GM23338 (cell line): ENCODE data around the gene ZNF488.

Source experiments
- CTCF ChIP-seq, 2 experiments: fragments of 200-600 bp in 1 of 2; sonication (generic) in 1 of 2; conservative IDR thresholded peaks; 2 replicates each; pipeline versions ENCODE4 v1.5.1 to v1.6.1; 2016 to 2017; ENCODE audit warnings: antibody characterized with exemption in 2 of 2, low read depth in 2 of 2, mild to moderate bottlenecking in 2 of 2, moderate library complexity in 1 of 2
- EZH2 ChIP-seq: fragments of 200-600 bp; sonication (generic); IDR thresholded peaks from one replicate; pipeline ENCODE4 v1.8.0; 2017; ENCODE audit warnings: antibody characterized with exemption, mild to moderate bottlenecking, low read depth; ENCODE audit not compliant: unreplicated experiment
- EZH2phosphoT487 ChIP-seq: fragments of 200-600 bp; sonication (generic); IDR thresholded peaks from one replicate; pipeline ENCODE4 v1.8.1; 2018; ENCODE audit warnings: antibody characterized with exemption; ENCODE audit not compliant: unreplicated experiment
- POLR2AphosphoS5 ChIP-seq: IDR thresholded peaks from 2 replicates; pipeline ENCODE4 v1.6.1; 2016; ENCODE audit warnings: antibody characterized with exemption, low read depth
- TF ChIP-seq, protein P1 (sequence below): IDR thresholded peaks from one replicate; pipeline ENCODE4 v1.6.1; 2018; ENCODE audit warnings: antibody characterized with exemption; ENCODE audit not compliant: unreplicated experiment

GRCh38 chr10:47333532-47333931 is 50.6 kb downstream of the ZNF488 start:
- no peak for TF ChIP-seq EZH2phosphoT487
- no peak for TF ChIP-seq CTCF (conservative IDR thresholded peaks at IDR 0.05; ENCODE audit: low read depth in 2 of 2)
- TF ChIP-seq EZH2: no peak
- TF ChIP-seq, protein P1, sequence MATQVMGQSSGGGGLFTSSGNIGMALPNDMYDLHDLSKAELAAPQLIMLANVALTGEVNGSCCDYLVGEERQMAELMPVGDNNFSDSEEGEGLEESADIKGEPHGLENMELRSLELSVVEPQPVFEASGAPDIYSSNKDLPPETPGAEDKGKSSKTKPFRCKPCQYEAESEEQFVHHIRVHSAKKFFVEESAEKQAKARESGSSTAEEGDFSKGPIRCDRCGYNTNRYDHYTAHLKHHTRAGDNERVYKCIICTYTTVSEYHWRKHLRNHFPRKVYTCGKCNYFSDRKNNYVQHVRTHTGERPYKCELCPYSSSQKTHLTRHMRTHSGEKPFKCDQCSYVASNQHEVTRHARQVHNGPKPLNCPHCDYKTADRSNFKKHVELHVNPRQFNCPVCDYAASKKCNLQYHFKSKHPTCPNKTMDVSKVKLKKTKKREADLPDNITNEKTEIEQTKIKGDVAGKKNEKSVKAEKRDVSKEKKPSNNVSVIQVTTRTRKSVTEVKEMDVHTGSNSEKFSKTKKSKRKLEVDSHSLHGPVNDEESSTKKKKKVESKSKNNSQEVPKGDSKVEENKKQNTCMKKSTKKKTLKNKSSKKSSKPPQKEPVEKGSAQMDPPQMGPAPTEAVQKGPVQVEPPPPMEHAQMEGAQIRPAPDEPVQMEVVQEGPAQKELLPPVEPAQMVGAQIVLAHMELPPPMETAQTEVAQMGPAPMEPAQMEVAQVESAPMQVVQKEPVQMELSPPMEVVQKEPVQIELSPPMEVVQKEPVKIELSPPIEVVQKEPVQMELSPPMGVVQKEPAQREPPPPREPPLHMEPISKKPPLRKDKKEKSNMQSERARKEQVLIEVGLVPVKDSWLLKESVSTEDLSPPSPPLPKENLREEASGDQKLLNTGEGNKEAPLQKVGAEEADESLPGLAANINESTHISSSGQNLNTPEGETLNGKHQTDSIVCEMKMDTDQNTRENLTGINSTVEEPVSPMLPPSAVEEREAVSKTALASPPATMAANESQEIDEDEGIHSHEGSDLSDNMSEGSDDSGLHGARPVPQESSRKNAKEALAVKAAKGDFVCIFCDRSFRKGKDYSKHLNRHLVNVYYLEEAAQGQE: no peak
- TF ChIP-seq POLR2AphosphoS5: no peak
